Activated CD8-positive, alpha-beta memory T cell treated with anti-CD3 and anti-CD28 coated beads for 4 hours (primary cell): ENCODE data around the gene AKAP14.
"Not testable (repeated sequence)": the region's sequence is repeated elsewhere in the genome, so short reads cannot be mapped to it uniquely, and the experiment has no call there.

Experiments
- DNase-seq, 2 donors: peaks; one replicate each; pipeline ENCODE4 v3.0.0-alpha.2; 2020; ENCODE audit warnings: low read depth in 2 of 2

The AKAP14 gene

DNA sequence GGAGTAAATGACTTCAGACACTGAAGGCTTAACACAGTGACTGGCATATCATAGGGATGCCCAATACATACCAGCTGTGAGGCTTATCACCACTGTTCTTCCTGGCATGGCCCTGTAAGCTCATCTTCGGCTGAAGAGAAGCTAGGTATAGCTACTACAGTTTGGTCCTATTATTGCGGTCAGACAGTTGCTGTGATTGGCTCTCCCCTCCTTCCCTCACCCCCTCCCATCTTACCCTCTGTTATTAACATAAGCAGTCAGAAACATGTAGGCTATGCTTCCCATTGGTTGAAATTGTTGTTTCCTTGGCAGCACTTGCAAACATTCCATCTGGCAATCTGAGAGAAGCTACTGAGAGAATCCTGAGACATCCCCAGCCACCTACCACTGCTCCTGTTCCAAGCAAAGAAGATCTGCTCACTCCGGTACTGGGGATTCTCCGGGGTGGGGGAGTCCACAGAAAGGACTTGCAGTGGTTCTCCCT, at the start of gene AKAP14:
TSS of gene AKAP14 (plus strand) at position 51 of the 484 bp plus-strand sequence. CDS start 7,331 bp downstream, outside the sequence.
- DNase-seq: no peak

DNA sequence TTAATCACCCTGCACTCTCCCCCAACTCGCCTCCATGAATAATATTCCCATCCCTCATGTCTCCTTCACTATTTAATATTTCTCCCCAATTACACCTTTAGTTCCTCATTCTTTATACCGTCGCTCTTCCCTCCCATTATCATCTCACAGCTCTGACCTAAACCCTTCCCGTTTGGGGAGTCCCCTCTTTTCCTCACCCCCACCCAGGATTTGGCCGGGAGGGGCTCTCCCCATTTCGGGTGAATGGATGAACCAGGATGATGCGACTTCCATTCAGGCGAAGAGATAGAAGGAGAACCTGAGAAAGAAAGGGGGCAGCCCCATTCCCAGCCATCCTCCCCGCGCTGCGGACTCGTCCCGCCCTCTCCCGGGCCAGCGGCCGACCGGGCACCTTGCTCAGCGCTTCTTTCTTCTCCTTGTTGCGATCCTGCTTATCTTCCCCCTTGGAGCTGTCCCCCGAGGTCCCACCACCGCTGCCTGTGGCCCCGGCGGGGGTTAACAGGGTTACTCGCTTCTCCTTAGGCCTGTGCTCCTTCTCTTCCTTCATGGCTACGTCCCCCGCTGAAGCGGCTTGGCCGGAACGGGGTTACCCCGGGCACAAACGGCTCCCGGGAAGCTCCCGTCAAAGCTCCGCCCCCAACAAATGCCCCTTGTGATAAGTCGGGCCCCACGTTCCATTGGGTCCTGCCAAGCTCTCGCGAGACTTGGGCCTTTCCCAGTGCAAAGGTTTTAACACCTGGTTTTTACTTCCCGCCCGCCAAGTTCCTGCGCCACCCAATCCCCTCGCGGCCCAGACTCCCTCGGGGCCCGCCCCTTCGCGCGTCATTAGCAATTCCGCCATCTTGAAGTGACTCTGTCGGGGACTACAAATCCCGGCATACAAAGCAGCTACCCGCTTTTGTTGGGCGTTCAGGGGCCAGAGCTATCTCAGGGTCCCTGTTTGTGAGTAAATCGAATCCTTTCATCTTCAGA, 43.0 kb upstream of the AKAP14 start, which contains the start of gene UPF3B:
TSS of gene UPF3B (minus strand) at position 582 of the 972 bp plus-strand sequence. CDS start at position 547, 35 bp downstream.
- peak; percentile 78 to 92 for DNase-seq

DNA sequence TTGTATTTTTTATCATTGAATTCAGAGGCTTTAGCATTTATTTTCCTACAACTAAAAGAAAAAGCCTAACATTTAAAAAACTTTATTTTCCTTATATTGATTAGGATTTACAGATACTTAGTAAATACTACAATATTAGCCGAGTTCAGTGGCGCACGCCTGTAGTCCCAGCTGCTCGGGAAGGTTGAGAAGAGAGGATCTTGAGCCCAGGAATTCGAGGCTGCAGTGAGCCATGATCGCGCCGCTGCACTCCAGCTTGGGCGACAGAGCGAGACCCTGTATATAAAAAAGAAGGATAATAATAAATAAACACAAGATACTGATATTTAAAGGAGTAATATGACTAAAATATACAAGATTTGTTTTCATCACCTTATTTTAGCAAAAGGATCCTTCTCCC, 42.2 kb upstream of the AKAP14 start:
- no peak for DNase-seq

DNA sequence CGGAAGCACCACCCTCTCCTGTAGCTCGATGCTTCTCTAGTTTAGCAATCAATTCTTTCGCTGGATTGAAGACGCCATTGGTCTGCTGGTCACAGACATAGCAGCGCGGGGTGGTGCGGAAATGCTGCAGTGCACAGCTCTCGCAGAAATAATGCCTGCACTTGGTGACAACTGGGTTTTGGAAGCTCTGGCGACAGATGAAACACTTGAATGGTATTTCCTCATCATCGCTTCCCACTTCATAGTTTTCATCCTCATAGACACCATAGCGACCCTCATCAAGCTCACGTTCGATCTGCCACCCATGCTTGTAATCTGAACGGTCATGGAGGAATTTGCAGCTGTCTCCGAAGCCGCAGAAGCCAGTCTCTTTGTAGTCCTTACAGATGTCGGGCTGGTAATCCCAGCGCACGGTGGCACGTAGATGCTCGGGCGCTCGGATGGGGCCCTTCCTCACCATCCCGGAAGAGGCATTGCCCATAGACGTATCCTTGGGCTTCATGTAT, 25.0 kb upstream of the AKAP14 start:
- DNase-seq: no peak

DNA sequence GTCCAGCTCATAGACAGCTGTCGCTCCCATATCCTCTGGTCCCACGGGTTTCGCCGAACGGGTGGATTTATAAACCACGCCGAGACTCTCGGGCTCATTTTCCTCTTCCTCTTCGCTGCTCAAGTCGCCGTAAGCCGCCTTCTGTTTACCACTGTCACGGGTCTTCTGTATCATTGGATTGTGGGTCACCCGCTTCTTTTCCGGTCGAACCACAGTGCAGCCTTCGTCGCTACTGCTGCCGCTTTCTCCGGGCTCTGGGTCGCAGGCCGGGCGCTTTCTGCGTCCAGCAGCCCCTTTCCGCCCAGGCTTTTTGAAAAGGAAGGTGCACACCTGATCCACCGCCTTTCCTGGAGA, 24.5 kb upstream of the AKAP14 start:
- no peak for DNase-seq

DNA sequence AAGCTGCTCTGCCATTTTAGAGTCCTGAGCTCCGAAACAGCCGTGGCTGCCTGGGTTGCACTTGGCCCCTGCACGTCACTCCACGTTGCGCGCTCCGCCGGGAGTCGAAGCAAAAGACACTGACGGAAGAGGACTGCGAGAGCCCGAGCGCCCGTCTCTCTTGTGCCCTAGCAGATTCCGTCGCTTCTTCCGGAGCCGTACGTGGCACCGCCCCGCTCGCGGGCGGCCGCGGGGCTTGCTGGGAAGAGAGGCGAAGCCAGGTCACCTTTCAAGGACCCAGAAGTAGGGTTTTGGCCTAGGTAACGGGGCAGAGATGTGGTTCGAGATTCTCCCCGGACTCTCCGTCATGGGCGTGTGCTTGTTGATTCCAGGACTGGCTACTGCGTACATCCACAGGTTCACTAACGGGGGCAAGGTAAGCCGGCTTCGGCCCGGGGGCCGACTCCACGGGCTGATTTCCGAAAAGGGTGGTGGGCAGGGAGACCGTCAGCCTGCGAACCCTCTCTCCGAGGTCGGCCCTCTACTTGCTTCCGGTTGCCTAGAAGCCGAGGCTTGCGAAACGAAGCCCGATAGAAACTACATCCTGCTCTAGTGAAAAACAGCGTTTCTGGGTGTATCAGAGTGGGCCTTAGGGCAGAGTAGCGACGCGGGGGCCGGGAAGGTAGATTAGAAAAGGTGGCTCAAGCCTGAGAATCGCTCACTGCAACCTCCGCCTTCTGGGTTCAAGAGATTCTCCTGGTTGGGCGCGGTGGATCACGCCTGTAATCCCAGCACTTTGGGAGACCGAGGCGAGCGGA, 23.9 kb upstream of the AKAP14 start, which contains the start of the genes NDUFA1 and RNF113A:
TSS of gene NDUFA1 (plus strand) at position 234 of the 797 bp plus-strand sequence. CDS start at position 314, 80 bp downstream.
TSS of gene RNF113A (minus strand) at position 135 of the 797 bp plus-strand sequence. CDS start at position 15, 120 bp downstream.
- DNase-seq: peak; percentile 63 to 65

DNA sequence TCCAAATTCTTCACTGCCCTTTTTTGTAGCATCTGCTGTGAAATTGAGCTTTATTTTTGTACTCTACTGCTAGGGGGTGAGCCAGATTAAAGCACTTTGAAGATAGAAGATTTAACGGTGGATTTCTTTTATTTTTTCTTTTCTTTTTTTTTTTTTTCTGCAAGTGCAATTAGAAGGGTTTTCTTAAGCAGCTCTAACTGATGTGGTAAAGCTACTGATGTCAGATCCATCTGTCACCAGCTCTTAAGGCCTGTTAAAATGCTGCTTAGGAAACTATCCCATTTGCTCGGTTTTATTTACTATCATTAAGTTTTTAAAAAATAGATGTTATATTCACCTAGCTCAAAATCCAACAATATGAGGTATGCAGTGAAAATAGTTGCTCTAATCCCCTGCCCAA, 17.0 kb upstream of the AKAP14 start:
- DNase-seq: no peak

DNA sequence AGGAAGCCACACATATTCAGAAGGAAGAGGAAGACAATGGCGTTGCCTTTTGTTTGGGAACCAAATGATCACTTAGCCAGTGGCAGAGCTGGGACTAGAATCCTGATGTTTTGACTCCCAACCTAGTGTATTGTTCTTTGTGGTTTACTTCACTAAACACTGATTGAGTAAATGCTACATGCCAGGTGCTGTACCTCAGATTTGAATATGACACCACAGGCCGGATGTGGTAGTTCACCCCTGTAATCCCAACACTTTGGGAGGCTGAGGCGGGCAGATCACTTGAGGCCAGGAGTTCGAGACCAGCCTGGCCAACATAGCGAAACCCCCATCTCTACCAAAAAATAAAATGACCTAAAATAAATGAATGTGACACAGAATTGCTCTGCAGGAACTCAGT, 15.6 kb upstream of the AKAP14 start:
- DNase-seq: no peak

DNA sequence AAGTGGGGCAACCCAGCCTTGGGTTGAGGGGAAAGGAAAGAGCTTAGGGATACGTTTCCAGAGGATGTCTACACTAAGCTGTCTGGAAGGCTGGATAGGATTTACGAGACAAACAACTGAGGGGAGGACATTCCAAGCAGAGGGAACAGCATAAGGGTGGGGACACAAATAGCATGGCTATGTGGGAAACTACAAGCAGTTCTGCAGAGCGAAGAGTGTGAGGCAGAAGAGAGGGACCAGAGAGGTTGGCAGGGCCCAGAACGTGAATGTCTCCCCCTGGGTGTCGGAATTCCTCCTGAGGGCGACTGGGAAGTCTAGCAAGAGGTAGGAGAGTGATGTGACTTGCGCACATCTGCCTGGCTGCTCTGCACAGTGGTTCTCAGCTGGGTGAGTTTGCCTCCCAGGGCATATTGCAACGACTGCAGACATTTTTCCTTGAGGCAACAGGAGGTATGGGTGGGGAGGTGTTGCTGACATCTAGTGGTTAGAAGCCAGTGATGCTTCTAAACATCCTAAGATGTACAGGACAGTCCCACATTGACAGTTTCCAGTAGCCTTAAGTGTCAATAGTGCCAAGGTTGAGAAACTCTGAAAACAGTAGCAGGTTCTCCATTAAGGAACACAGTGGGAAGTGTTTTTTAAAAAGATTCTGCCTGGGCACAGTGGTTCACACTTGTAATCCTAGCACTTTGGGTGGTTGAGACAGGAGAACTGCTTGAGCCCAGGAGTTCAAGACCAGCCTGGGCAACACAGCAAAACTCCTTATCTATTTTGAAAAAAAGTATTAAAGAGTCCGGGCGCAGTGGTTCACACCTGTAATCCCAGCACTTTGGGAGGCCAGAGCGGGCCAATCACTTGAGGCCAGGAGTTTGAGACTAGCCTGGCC, 14.9 kb upstream of the AKAP14 start:
- DNase-seq: no peak

DNA sequence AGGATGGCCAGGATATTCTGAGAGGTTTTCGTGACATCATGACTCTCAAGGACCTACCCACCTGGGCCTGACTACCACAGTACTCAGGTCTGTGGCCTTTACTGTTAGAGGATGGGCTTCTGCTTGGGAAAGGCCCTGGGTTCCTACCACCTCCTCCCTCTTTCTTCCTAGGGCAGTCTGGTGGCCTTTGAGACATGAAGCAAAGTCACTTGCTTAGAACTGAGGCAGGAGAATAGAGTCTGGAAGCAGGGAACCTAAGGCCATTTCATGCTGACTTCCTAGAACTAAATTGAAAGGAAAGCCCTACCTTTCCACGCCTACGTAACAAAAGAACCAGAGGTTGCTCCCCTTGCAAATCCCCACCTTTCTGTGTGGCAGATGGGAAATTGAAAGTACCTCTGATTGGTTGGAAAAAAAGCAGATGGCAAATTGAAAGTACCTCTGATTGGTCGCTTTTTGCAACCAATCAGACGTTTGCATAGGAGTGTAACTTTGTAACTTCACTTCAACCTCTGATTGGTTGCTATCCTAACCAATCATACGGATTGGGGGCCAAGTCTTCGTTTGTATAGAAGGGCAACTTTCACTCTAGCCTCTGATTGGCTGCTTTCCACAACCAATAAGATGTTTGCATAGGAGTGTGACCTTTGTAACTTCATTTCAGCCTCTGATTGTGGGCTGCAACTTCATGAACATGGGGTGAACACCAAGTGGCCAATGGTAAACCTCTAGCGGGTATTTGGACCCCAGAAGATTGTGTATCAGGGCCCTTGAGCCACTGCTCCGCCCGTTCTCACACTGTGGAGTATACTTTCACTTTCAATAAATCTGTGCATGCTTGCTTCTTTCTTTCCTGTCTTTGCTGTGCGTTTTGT, 9.9 kb upstream of the AKAP14 start:
- DNase-seq: no peak

DNA sequence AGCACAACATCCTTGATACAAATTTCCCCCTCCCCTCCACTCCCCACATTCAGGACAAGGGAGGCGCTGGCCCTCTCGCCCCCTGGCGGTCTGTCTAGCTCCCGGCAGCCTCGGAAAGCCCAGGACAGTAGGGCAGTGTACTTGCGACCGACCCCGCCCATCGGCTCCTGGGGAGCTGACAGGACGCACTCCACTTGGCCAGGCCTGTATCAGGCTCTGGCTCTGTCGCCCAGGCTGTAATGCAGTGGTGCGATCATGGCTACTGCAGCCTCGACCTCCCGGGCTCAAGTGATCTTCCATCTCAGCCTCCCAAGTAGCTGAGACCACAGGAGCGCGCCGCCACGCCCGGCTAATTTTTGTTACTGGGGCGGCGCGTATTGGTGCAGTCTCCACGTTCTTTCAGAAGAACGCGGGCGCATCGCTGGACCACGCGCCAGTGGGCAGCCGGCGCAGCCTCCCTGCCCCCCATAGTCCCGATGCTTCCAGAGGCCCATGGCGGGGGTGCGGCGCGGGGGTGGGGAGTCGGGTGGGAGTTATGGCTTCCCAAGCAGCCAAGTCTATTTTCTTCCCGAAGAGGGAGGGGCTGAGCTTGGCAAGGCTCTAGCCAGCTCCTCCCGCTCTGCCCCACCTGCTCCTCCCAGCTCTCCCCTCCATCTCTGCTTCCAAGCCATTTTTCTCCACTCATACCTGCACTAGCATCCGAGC, 7.8 kb upstream of the AKAP14 start:
- DNase-seq: no peak

DNA sequence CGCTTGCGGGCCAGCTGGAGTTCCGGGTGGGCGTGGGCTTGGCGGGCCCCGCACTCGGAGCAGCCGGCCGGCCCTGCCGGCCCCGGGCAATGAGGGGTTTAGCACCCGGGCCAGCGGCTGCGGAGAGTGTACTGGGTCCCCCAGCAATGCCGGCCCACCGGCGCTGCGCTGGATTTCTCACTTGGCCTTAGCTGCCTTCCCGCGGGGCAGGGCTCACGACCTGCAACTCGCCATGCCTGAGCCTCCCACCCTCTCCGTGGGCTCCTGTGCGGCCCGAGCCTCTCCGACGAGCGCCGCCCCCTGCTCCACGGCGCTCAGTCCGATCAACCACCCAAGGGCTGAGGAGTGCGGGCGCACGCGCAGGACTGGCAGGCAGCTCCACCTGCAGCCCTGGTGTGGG, 5.1 kb upstream of the AKAP14 start:
- not testable (repeated sequence) for DNase-seq

DNA sequence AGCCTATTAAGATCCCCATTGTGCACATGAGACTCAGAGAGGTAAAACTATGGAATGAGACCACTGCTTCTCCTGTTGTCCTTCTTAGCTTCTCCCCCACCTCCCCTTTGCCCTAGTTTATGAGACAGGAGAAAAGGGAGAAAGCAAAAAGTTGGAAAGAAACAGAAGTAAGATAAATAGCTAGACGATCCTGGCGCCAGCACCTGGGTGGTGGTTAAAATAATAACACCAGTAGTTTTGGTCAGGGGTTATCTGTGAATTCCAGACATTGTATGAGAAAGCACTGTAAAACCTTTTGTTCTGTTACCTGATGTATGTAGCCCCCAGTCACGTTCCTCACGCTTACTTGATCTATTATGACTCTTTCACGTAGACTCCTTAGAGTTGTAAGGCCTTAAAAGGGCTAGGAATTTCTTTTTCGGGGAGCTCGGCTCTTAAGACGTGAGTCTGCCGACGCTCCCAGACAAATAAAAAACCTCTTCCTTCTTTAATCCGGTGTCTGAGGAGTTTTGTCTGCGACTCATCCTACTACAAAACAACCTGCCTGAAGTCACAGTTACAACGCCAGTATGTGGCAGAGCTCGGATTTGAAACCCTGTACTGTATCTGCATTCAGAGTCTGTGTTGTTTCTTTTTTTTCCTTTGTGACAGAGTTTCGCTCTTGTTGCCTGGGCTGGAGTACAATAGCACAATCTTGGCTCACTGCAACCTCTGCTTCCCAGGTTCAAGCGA, 3.6 kb upstream of the AKAP14 start:
- not testable (repeated sequence) for DNase-seq

DNA sequence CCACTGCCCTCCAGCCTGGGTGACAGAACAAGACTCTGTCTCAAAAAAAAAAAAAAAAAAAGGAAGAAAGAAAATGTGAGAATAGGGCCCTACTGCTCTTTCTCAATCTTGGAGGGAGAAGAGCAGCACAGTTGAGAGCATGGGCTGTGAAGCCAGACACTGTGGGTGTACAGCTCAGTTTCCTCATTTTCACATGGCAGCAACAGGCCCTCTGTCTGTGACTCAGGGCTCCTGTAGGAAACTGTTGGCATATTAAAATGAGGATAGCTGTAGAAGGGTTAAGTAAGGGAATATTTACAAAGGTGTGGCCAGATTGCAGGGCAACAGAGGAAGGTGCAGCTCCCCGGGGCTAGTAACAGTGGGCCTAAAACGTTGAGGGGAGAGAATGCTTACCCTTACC, 3.4 kb downstream of the AKAP14 start:
- DNase-seq: no peak

DNA sequence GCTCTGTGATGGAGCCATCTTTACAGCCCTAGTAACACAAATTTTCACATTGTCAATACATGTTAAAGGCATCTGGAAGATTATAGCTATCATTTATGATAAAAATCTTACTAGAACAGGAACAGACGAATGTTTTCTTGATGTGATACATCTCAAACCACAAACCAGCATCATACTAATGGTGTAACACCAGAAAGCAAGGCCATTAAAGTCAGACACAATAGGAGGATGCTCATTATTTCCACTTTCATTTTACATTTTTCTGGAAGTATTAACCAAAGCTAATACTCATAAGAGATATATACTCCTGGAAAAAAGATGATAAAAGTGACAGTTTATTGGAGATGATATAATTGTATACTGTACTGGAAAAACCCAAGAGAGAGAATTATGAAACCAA, 5.3 kb downstream of the AKAP14 start:
- DNase-seq: no peak

DNA sequence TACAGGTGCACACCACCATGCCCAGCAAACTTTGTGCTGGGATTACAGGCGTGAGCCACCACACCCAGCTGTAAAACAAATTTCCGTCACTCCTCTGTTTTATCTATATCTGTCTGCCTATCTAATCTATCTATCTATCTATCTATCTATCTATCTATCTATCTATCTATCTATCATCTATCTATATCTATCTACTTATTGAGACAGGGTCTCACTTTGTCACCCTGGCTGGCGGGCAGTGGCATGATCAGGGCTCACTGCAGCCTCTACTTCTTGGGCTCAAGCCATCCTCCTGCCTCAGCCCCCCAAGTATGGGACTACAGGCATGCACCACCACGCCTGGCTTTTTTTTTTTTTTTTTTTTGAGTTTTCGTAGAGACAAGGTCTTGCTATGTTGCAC, 20.6 kb downstream of the AKAP14 start:
- no peak for DNase-seq

DNA sequence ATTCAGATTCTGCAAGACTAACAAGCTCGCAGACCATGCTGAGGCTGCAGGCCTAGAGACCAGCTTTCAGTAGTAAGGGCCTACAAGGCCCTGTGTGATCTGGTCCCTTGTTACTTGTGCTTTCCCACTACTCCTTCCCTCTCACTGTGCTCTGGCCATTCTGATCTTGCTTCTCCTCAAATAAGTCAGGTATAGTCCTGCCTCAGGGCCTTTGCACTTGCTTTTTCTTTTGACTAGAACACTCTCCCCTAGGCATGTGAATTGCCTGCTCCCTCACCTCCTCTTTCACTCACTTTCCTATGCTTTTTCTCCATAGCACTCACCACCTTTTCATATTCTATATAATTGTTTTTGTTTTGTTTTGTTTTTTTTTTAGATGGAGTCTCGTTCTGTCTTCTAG, 22.2 kb downstream of the AKAP14 start:
- no peak for DNase-seq

DNA sequence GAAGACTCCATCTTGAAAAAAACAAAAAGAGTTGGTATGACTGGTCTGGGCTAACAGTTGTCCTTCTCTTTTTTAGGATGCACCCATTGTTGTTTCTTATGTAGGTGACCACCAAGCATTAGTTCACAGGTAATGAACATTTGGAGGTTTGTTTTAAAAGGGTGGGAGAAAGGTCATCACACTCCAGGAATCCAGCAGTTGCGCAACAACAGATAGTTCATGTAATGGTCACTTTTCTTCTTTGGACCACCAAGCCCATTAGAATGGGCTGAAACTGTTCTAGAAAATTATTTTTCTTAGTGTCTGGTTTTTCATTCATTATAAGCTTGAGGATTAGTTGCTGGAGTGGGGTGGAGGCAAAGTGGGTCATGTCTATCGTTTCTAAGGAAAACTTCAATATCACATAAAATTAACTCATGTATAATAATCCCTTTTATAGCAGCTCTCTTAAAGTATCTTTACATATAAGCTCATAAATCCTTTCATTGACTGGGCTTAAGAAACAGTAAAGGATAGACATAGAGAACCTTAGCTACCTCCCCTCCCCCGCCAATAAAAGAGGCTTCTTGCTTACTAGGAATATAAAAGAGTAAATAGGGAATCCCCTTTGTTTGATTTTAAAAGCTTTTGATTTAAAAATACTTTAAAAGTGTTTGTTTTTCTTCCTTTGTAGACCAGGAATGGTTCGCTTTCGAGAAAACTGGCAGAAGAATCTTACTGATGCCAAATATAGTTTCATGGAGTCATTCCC, 24.3 kb downstream of the AKAP14 start:
- no peak for DNase-seq
